Upper lobe of left lung (tissue), 6 donors: ENCODE results near the gene FAM83F. TPM values are rescaled to one million over a fixed set of nuclear protein-coding genes. Genes with fewer than 3 reads are reported as not detected.

Experiments
- ATAC-seq, 2 donors: fragments of 200-7000 bp; cut with Tn5 transposase; one replicate each; pipeline ENCODE4 v1.9.1; 2022; ENCODE audit warnings: mild to moderate bottlenecking in 2 of 2, moderate library complexity in 2 of 2; ENCODE audit not compliant: low FRiP score in 2 of 2
- DNase-seq, 2 donors: peaks; one replicate each; pipeline ENCODE4 v3.0.0-alpha.2; 2019 to 2020
- H3K27ac ChIP-seq, 4 donors: fragments of 200-600 bp; sonication (generic); one replicate each; pipeline ENCODE4 v1.5.1; 2016 to 2019
- H3K27me3 ChIP-seq, 4 donors: fragments of 200-600 bp; sonication (generic); one replicate each; pipeline ENCODE4 v1.5.1; 2017 to 2019
- H3K36me3 ChIP-seq, 4 donors: fragments of 200-600 bp; sonication (generic); one replicate each; pipeline ENCODE4 v1.5.1; 2016 to 2019
- H3K4me1 ChIP-seq, 4 donors: fragments of 200-600 bp; sonication (generic); one replicate each; pipeline ENCODE4 v1.5.1; 2018 to 2019
- H3K4me3 ChIP-seq, 4 donors: fragments of 200-600 bp; sonication (generic); one replicate each; pipeline ENCODE4 v1.5.1; 2017 to 2019; ENCODE audit warnings: mild to moderate bottlenecking in 2 of 4, moderate library complexity in 1 of 4
- H3K9me3 ChIP-seq, 4 donors: fragments of 200-600 bp; sonication (generic); one replicate each; pipeline ENCODE4 v1.5.1; 2018 to 2019
- CTCF ChIP-seq, 6 experiments: fragments of 450-650 bp in 4 of 6; fragments of 200-600 bp in 2 of 6; sonication (generic) in 2 of 6; IDR thresholded peaks; one replicate each; pipeline ENCODE4 v1.5.1; 2016 to 2019; ENCODE audit warnings: antibody characterized with exemption in 6 of 6
- EP300 ChIP-seq, 4 donors: sonication (generic); formaldehyde crosslinking; IDR thresholded peaks; one replicate each; pipeline ENCODE4 v1.5.1; 2017; ENCODE audit warnings: antibody characterized with exemption in 4 of 4, control low read depth in 2 of 4
- POLR2A ChIP-seq, 4 donors: fragments of 450-650 bp; IDR thresholded peaks; one replicate each; pipeline ENCODE4 v1.5.1; 2016 to 2017; ENCODE audit warnings: antibody characterized with exemption in 4 of 4, mild to moderate bottlenecking in 2 of 4
- POLR2AphosphoS5 ChIP-seq, 2 donors: sonication (generic); formaldehyde crosslinking; IDR thresholded peaks; one replicate each; pipeline ENCODE4 v1.5.1; 2017; ENCODE audit warnings: antibody characterized with exemption in 2 of 2
- WGBS, 2 donors: methylation state at CpG; one replicate each; pipeline ENCODE4 v1.1.5; 2017 to 2018; 5-methylcytosine and 5-hydroxymethylcytosine counted together
- total RNA-seq, 6 donors: library from RNA; depleted of rRNA in 4 of 6; stranded (reverse); fragments of >200 nt in 4 of 6; gene quantifications; one replicate each; pipeline versions ENCODE4 v1.1.0 to v1.2.1, GENCODE V29; 2016 to 2021
- donor health status: DM: no; HTN: no; CAD: no; lungs with moderate emphysema.
- donor health status: DM: no; HTN: yes; CAD: no; lungs with severe emphysema.

Gene FAM83F
- total RNA-seq, 6 donors from 2014 or later = 0.23 to 2.8 (median 0.67) TPM

GRCh38 chr22:40083794-40084193 is 89.0 kb downstream of the FAM83F start:
- DNase-seq = no peak
- Histone ChIP-seq H3K4me1 (peaks cover 6 to 28% (median 24%) of the 10 kb centered on the region in 4 donors), H3K27me3 (no peaks in the 10 kb centered on the region), H3K4me3 (no peak overlapping the region), H3K9me3 (no peaks in the 10 kb centered on the region), H3K27ac (no peak overlapping the region), H3K36me3 (no peaks in the 10 kb centered on the region)
- ATAC-seq = no peak
- WGBS, 2 donors = 71 to 72% methylated on average over 3 of the region's 3 CpGs
- no peak for TF ChIP-seq POLR2AphosphoS5 (IDR thresholded peaks at IDR 0.05)

- no peak overlapping the region for H3K27ac ChIP-seq
- DNase-seq = no peak
- H3K4me3 ChIP-seq = no peak overlapping the region
- no peak for ATAC-seq
- TF ChIP-seq POLR2AphosphoS5 (IDR thresholded peaks at IDR 0.05) (no peak), EP300 (IDR thresholded peaks at IDR 0.05) (no peak), POLR2A (IDR thresholded peaks at IDR 0.05) (no peak), CTCF (IDR thresholded peaks at IDR 0.05) (no peak)
- H3K36me3 ChIP-seq = no peaks in the 10 kb centered on the region
- no peaks in the 10 kb centered on the region for H3K9me3 ChIP-seq
- WGBS, 2 donors = 66 to 78% methylated on average over 5 of the region's 5 CpGs
- H3K4me1 ChIP-seq = peaks cover 6 to 28% (median 24%) of the 10 kb centered on the region in 4 donors
- H3K27me3 ChIP-seq = no peaks in the 10 kb centered on the region
Observed at GRCh38 chr22:40084246-40084645, 89.5 kb downstream of the FAM83F start.

GRCh38 chr22:40088818-40089217 is 94.1 kb downstream of the FAM83F start:
- DNase-seq (no peak), ATAC-seq (no peak)
- 62 to 78% methylated on average over 1 of the region's 1 CpG for WGBS, 2 donors
- no peaks in the 10 kb centered on the region for H3K36me3 ChIP-seq
- TF ChIP-seq EP300 (IDR thresholded peaks at IDR 0.05) (no peak), CTCF (IDR thresholded peaks at IDR 0.05) (no peak), POLR2A (IDR thresholded peaks at IDR 0.05) (no peak), POLR2AphosphoS5 (IDR thresholded peaks at IDR 0.05) (no peak)
- H3K4me3 ChIP-seq = no peak overlapping the region
- peaks cover 0 to 18% (median 4%) of the 10 kb centered on the region in 4 donors for H3K4me1 ChIP-seq
- no peaks in the 10 kb centered on the region for H3K27me3 ChIP-seq
- no peaks in the 10 kb centered on the region for H3K9me3 ChIP-seq
- no peak overlapping the region for H3K27ac ChIP-seq

Other genes starting within 250 kb of the FAM83F start
- under 1 TPM in 1 of 6 donors, not detected in 5; 0.09 TPM for gene ENTHD1, start 101.2 kb upstream of the FAM83F start, total RNA-seq
- 10 to 100 TPM in 1 of 6 donors, 1 to 10 TPM in 5; 3.2 to 22.0 (median 7.2) TPM for gene GRAP2, start 93.9 kb upstream of the FAM83F start, total RNA-seq
- gene TMA7B, start 34.6 kb upstream of the FAM83F start, total RNA-seq = 1 to 10 TPM in 2 of 6 donors, under 1 TPM in 3, not detected in 1; 0.24 to 2.3 (median 0.76) TPM
- 100 to 1,000 TPM in 1 of 6 donors, 10 to 100 TPM in 5; 18.1 to 106 (median 60.3) TPM for gene TNRC6B, start 183.0 kb downstream of the FAM83F start, total RNA-seq